ENCODE measurements around the gene P3H1.
"Not testable (repeated sequence)": the region's sequence is repeated elsewhere in the genome, so short reads cannot be mapped to it uniquely, and the experiment has no call there.

P3H1 gene

GRCh38 chr1:42733415-42734200 is 33.2 kb downstream of the P3H1 start:
- no peak for DNase-seq (ENCODE audit: low read depth in 1 of 2, low spot score in 1 of 2)

- no peak for DNase-seq (ENCODE audit: low read depth in 1 of 2, low spot score in 1 of 2)
These were observed 34.6 kb downstream of the P3H1 start for GRCh38 chr1:42732126-42732680.

GRCh38 chr1:42731585-42731984 is 35.2 kb downstream of the P3H1 start:
- no peak for DNase-seq (ENCODE audit: low read depth in 1 of 2, low spot score in 1 of 2)

- DNase-seq (ENCODE audit: low read depth in 1 of 2, low spot score in 1 of 2), result peak in 1 of 2 donors; percentile 34
These were observed 35.8 kb downstream of the P3H1 start for GRCh38 chr1:42730988-42731387.

GRCh38 chr1:42730002-42730401 is 36.8 kb downstream of the P3H1 start:
- DNase-seq (ENCODE audit: low read depth in 1 of 2, low spot score in 1 of 2), result no peak

GRCh38 chr1:42725820-42726219 is 41.0 kb downstream of the P3H1 start:
- not testable (repeated sequence) for DNase-seq (ENCODE audit: low read depth in 1 of 2, low spot score in 1 of 2)

- no peak for DNase-seq (ENCODE audit: low read depth in 1 of 2, low spot score in 1 of 2)
These were observed 43.3 kb downstream of the P3H1 start for GRCh38 chr1:42723511-42723910.

- DNase-seq (ENCODE audit: low read depth in 1 of 2, low spot score in 1 of 2), result not testable (repeated sequence)
These were observed 44.4 kb downstream of the P3H1 start for GRCh38 chr1:42722403-42722802.

- no peak for DNase-seq (ENCODE audit: low read depth in 1 of 2, low spot score in 1 of 2)
These were observed 44.9 kb downstream of the P3H1 start for GRCh38 chr1:42721926-42722325.

GRCh38 chr1:42720868-42721267 is 46.0 kb downstream of the P3H1 start:
- no peak for DNase-seq (ENCODE audit: low read depth in 1 of 2, low spot score in 1 of 2)

GRCh38 chr1:42714441-42714840 is 52.4 kb downstream of the P3H1 start:
- DNase-seq (ENCODE audit: low read depth in 1 of 2, low spot score in 1 of 2), result not testable (repeated sequence)

- DNase-seq (ENCODE audit: low read depth in 1 of 2, low spot score in 1 of 2), result no peak
These were observed 53.5 kb downstream of the P3H1 start for GRCh38 chr1:42713293-42713692.

- not testable (repeated sequence) for DNase-seq (ENCODE audit: low read depth in 1 of 2, low spot score in 1 of 2)
These were observed 54.0 kb downstream of the P3H1 start for GRCh38 chr1:42712808-42713207.

GRCh38 chr1:42703888-42704464 is 62.9 kb downstream of the P3H1 start:
- no peak for DNase-seq (ENCODE audit: low read depth in 1 of 2, low spot score in 1 of 2)

GRCh38 chr1:42700006-42700405 is 66.8 kb downstream of the P3H1 start:
- no peak for DNase-seq (ENCODE audit: low read depth in 1 of 2, low spot score in 1 of 2)

- DNase-seq (ENCODE audit: low read depth in 1 of 2, low spot score in 1 of 2), result no peak
These were observed 68.6 kb downstream of the P3H1 start for GRCh38 chr1:42698081-42698813.
